ENCODE results near the gene JHY. TPM values are rescaled to one million over a fixed set of nuclear protein-coding genes. Genes with fewer than 3 reads are reported as not detected.
A peak's percentile ranks its signal among the peaks of the same experiment; 100 is the strongest.

The JHY gene
- total RNA-seq, 2 donors from 2014 or later, result 2.2 to 3.0 TPM

DNA sequence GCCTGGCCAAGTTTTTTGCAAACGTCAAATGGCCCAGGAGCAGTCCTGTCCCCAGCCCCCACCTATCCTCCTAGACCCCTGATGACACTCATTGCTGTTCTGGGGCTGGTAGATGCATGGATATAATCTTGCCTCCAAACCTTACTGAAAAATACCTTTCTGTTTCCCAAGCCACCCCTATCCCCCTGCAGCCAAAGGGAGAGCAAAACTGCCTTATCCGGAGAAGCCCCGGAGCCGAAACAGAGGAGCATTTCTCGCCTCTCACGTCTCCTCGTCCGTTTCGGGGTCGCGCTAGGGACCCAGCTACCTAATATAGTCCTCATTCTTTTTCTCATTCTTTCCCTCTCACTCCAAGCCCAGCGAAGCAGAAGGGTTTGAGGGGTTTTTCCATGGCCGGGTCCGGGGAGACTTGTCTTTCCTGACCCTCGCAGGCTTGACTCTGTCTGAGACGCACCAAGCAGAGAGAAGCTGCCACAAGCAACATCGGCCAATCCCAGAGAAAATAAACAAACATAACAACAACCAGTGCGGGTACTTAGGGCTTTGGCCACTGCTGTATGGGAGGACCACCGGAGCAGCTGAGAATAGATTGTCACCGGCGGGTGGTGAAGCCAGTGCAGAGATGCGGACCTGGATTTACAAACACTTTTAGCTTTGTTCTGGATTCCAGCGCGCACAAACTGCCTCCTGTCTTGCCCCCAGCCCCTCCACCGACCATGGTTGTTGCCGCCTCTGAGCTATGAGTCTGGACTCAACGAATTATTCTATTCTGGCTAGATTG, 97.4 kb downstream of the JHY start:
- Mint-ChIP-seq H3K4me1 (peaks cover 19% of the 10 kb centered on the region), H3K27ac (no peak overlapping the region), H3K36me3 (ENCODE audit: low read depth) (peaks cover 11% of the 10 kb centered on the region), H3K4me3 (peak overlapping the region; percentile 28), H3K27me3 (peaks cover 81% of the 10 kb centered on the region)
- ATAC-seq (no peak), DNase-seq (no peak)
- H3K9me3 ChIP-seq (ENCODE audit: control insufficient read depth, low read length, poor library complexity, severe bottlenecking), result no peaks in the 10 kb centered on the region

- H3K27me3 Mint-ChIP-seq, result peaks cover 80% of the 10 kb centered on the region
- H3K4me3 Mint-ChIP-seq, result peak within 1 kb of the TSS; percentile 28
- H3K36me3 Mint-ChIP-seq (ENCODE audit: low read depth), result peaks cover 10% of the 10 kb centered on the region
- peaks cover 16% of the 10 kb centered on the region for H3K4me1 Mint-ChIP-seq
- H3K9me3 ChIP-seq (ENCODE audit: control insufficient read depth, low read length, poor library complexity, severe bottlenecking), result peaks cover 4% of the 10 kb centered on the region
- peak; percentile 68 for ATAC-seq
- peak; percentile 22 to 29 (median 28) for DNase-seq
- H3K27ac Mint-ChIP-seq, result peak within 1 kb of the TSS; percentile 48
These were observed 99.1 kb downstream of the JHY start, which contains the start of gene BSX for GRCh38 chr11:122981388-122982264. TSS of gene BSX (minus strand) at chr11:122981834. CDS start at chr11:122981671, 163 bp downstream.

DNA sequence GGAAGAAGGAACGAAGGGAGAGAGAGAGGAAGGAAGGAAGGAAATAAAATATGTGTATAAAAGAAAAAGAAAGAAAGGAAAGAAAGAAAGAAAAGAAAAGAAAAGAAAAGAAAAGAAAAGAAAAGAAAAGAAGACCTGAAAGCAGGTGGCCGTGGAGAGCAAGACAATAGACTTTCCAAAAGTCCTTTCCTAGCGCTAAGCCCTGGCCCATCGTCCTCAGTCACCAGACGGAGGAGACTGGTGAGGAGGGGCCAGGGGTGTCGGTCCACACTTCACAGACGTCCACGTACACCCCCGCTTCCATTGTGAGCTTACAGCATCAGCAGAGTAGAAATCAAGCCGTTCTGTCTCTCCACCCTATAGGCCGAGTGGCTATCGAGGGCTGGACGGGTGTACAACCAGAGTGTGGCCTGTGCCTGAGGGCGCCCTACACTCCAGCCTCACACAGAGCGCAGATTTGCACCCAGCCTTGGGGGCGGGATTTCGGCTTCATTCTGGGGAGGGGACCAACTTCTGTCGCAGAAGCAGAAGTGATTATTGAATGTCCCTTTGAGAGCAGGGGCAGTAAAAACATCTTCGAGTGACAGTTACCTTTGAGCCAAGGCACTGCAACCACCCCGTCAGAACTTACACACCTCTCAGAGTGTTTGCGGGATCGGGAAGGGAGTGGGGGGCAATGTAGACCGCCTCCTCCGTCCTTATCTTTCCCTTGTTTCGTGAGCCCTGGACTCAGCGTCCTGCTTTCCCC, 101.1 kb downstream of the JHY start:
- H3K9me3 ChIP-seq (ENCODE audit: control insufficient read depth, low read length, poor library complexity, severe bottlenecking), result peaks cover 4% of the 10 kb centered on the region
- Mint-ChIP-seq H3K27me3 (peaks cover 75% of the 10 kb centered on the region), H3K4me1 (peaks cover 10% of the 10 kb centered on the region), H3K36me3 (ENCODE audit: low read depth) (peaks cover 8% of the 10 kb centered on the region), H3K4me3 (peak overlapping the region; percentile 81), H3K27ac (no peak overlapping the region)
- DNase-seq (no peak), ATAC-seq (no peak)

DNA sequence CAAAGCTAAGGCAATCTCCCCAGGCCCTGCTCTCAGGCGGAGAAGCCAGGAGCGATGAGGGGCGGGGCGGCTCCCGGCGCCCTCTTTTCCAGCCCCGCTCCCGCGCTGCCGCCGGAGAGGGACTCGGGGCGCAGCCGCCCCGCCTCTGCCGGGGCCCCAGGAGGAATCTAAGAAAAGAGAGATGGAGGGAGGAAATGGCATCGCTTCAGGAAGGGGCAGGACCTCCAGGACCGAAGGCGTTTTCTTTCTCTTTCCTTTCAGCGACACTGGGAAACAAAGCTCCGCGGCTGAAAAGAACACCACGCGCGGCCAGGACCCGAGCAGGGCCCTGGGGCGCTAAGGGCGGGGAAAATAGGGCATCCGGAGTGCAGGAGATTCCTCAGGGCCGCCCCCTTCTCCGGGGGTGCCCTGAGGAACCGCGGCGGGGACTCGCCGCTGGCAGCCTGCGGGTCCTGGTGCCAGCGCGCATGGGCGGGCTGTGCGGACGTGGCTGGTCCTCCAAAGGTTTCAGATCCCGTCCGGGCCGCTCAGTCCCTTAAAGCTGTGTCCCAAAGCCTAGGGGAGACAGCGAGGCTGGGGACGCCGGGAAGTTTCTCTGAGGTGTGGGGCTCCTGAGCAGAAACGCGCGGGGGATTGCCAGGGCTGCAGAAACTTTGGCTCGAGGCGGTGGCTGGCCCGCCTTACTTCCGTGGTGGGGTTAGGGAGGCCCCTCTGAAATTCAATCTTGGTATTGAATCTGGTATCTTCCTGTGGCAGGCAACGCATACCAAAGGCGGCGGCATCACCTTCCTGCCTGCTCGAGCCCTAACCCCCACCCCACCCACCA, 101.8 kb downstream of the JHY start:
- DNase-seq, result no peak
- Mint-ChIP-seq H3K4me1 (peaks cover 10% of the 10 kb centered on the region), H3K36me3 (ENCODE audit: low read depth) (peaks cover 8% of the 10 kb centered on the region), H3K27me3 (peaks cover 69% of the 10 kb centered on the region), H3K4me3 (peak overlapping the region; percentile 81), H3K27ac (no peak overlapping the region)
- peak; percentile 33 for ATAC-seq
- peaks cover 4% of the 10 kb centered on the region for H3K9me3 ChIP-seq (ENCODE audit: control insufficient read depth, low read length, poor library complexity, severe bottlenecking)

DNA sequence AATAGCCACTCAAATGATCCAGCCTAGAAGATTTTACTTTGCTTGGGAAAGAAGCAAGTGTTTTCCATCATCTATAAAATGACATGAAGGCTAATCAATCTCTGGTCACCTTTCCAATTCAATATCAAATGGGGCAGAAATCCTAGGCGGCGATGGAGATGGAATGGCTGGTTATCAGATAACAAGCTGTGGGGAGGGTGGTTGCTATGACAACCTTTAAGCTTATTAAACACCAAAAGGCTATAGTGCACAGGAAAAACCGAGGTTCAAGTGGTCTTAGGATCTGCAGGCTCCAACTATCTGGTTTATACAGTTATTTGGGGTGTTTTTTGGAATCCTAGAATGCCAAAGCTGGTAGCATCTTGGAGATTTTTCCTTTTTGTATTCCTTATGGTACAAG, 113.0 kb downstream of the JHY start:
- DNase-seq (no peak), ATAC-seq (no peak)
- Mint-ChIP-seq H3K27me3 (peaks cover 54% of the 10 kb centered on the region), H3K4me1 (peaks cover 2% of the 10 kb centered on the region), H3K27ac (no peak overlapping the region), H3K36me3 (ENCODE audit: low read depth) (peaks cover 5% of the 10 kb centered on the region), H3K4me3 (no peak overlapping the region)
- no peaks in the 10 kb centered on the region for H3K9me3 ChIP-seq (ENCODE audit: control insufficient read depth, low read length, poor library complexity, severe bottlenecking)

GRCh38 chr11:122998727-122999366, 116.3 kb downstream of the JHY start:
- H3K9me3 ChIP-seq (ENCODE audit: control insufficient read depth, low read length, poor library complexity, severe bottlenecking), result no peaks in the 10 kb centered on the region
- Mint-ChIP-seq H3K4me1 (peaks cover 2% of the 10 kb centered on the region), H3K27me3 (peaks cover 51% of the 10 kb centered on the region)

GRCh38 chr11:123000721-123001120, 118.2 kb downstream of the JHY start:
- Mint-ChIP-seq H3K36me3 (ENCODE audit: low read depth) (peaks cover 3% of the 10 kb centered on the region), H3K27ac (no peak overlapping the region), H3K27me3 (peaks cover 34% of the 10 kb centered on the region), H3K4me3 (no peak overlapping the region), H3K4me1 (peaks cover 2% of the 10 kb centered on the region)
- ATAC-seq, result no peak
- no peaks in the 10 kb centered on the region for H3K9me3 ChIP-seq (ENCODE audit: control insufficient read depth, low read length, poor library complexity, severe bottlenecking)
- DNase-seq, result no peak

More at GRCh38 chr11:122998727-122999366, 116.3 kb downstream of the JHY start:
- Mint-ChIP-seq H3K27ac (no peak overlapping the region), H3K4me3 (no peak overlapping the region), H3K36me3 (ENCODE audit: low read depth) (peaks cover 5% of the 10 kb centered on the region)
- DNase-seq (no peak), ATAC-seq (no peak)

- H3K27me3 Mint-ChIP-seq, result peaks cover 9% of the 10 kb centered on the region
- no peak for ATAC-seq
These were observed 124.4 kb downstream of the JHY start for GRCh38 chr11:123006860-123007542.

More at GRCh38 chr11:123006860-123007542, 124.4 kb downstream of the JHY start:
- Mint-ChIP-seq H3K27ac (no peak overlapping the region), H3K4me3 (no peak overlapping the region), H3K36me3 (ENCODE audit: low read depth) (no peaks in the 10 kb centered on the region), H3K4me1 (peaks cover 2% of the 10 kb centered on the region)
- H3K9me3 ChIP-seq (ENCODE audit: control insufficient read depth, low read length, poor library complexity, severe bottlenecking), result no peaks in the 10 kb centered on the region
- no peak for DNase-seq

Other genes with a start within 250 kb of the JHY start
- gene UBASH3B, start 227.0 kb upstream of the JHY start, total RNA-seq, result 10 to 100 TPM; 22.6 to 23.6 TPM
- not detected for gene CRTAM, start 44.3 kb upstream of the JHY start, total RNA-seq
- not detected for gene BSX, start 99.1 kb downstream of the JHY start, total RNA-seq
- 1,000 to 10,000 TPM; 1,034 to 1,253 TPM for gene HSPA8, start 179.4 kb downstream of the JHY start, total RNA-seq

Data from T-helper 17 cell (primary cell).